Astrocyte (in vitro differentiated cells and primary cell): Measurements from ENCODE around the gene THBS1. TPM values are rescaled to one million over a fixed set of nuclear protein-coding genes. Genes with fewer than 3 reads are reported as not detected.
A peak's percentile ranks its signal among the peaks of the same experiment; 100 is the strongest.

ENCODE experiments used
- DNase-seq: peaks from one replicate; pipeline ENCODE4 v3.0.0-alpha.2; 2010; ENCODE audit warnings: low read depth
- FAIRE-seq: peaks from 2 replicates; lab custom pipeline; 2011; peaks lifted over from hg19 to GRCh38; lab: Jason Lieb, UNC
- H2AFZ ChIP-seq: 2 replicates; pipeline ENCODE4 v1.6.0; 2012; ENCODE audit warnings: low read depth, low read length, inconsistent platforms
- H3K27ac ChIP-seq: 2 replicates; pipeline ENCODE4 v1.5.1; 2011; ENCODE audit warnings: low read depth, low read length, inconsistent platforms
- H3K27me3 ChIP-seq: 2 replicates; pipeline ENCODE4 v1.6.0; 2011; ENCODE audit warnings: low read length, inconsistent platforms; ENCODE audit not compliant: insufficient read depth
- H3K36me3 ChIP-seq: 2 replicates; pipeline ENCODE4 v1.5.1; 2011; ENCODE audit warnings: low read length, inconsistent platforms; ENCODE audit not compliant: insufficient read depth
- H3K4me1 ChIP-seq: 2 replicates; pipeline ENCODE4 v1.5.1; 2011; ENCODE audit warnings: low read length, inconsistent platforms; ENCODE audit not compliant: insufficient read depth
- H3K4me2 ChIP-seq: 2 replicates; pipeline ENCODE4 v1.6.0; 2012; ENCODE audit warnings: low read length, inconsistent platforms
- H3K4me3 ChIP-seq: 2 replicates; pipeline ENCODE4 v1.5.1; 2011; ENCODE audit warnings: low read depth, mild to moderate bottlenecking, low read length, inconsistent platforms; ENCODE audit not compliant: insufficient read depth
- H3K79me2 ChIP-seq: 2 replicates; pipeline ENCODE4 v1.6.0; 2012; ENCODE audit warnings: mild to moderate bottlenecking, low read length, inconsistent platforms; ENCODE audit not compliant: insufficient read depth
- H3K9ac ChIP-seq: 2 replicates; pipeline ENCODE4 v1.6.0; 2012; ENCODE audit warnings: mild to moderate bottlenecking, low read length, inconsistent platforms
- H3K9me3 ChIP-seq: 2 replicates; pipeline ENCODE4 v1.5.1; 2012; ENCODE audit warnings: low read depth, mild to moderate bottlenecking, low read length, inconsistent platforms; ENCODE audit not compliant: insufficient read depth
- H4K20me1 ChIP-seq: 2 replicates; pipeline ENCODE4 v1.6.0; 2012; ENCODE audit warnings: low read length, inconsistent platforms; ENCODE audit not compliant: insufficient read depth
- H3K27ac Mint-ChIP-seq: one replicate; pipeline ENCODE4 v1.8.0; 2021; ENCODE audit warnings: mild to moderate bottlenecking, mixed read lengths; ENCODE audit not compliant: unreplicated experiment
- H3K27me3 Mint-ChIP-seq: one replicate; pipeline ENCODE4 v1.8.0; 2021; ENCODE audit warnings: low read depth, mixed read lengths; ENCODE audit not compliant: unreplicated experiment
- H3K36me3 Mint-ChIP-seq: one replicate; pipeline ENCODE4 v1.8.0; 2021; ENCODE audit warnings: low read depth, mixed read lengths; ENCODE audit not compliant: unreplicated experiment
- H3K4me1 Mint-ChIP-seq: one replicate; pipeline ENCODE4 v1.8.0; 2021; ENCODE audit warnings: low read depth, mixed read lengths; ENCODE audit not compliant: unreplicated experiment
- H3K4me3 Mint-ChIP-seq: one replicate; pipeline ENCODE4 v1.8.0; 2021; ENCODE audit warnings: mild to moderate bottlenecking, moderate library complexity, mixed read lengths; ENCODE audit not compliant: unreplicated experiment
- H3K9me3 Mint-ChIP-seq: one replicate; pipeline ENCODE4 v1.8.0; 2021; ENCODE audit warnings: mild to moderate bottlenecking, mixed read lengths; ENCODE audit not compliant: unreplicated experiment
- CTCF ChIP-seq: IDR thresholded peaks from 2 replicates; pipeline ENCODE4 v1.5.1; 2011; ENCODE audit warnings: low read depth, mild to moderate bottlenecking, inconsistent platforms, low read length, moderate library complexity; ENCODE audit not compliant: insufficient read depth
- EZH2 ChIP-seq: IDR thresholded peaks from 2 replicates; pipeline ENCODE4 v1.6.1; 2012; ENCODE audit warnings: mild to moderate bottlenecking, low read length, inconsistent platforms; ENCODE audit not compliant: insufficient read depth
- total RNA-seq: library from RNA; stranded (reverse); gene quantifications from 2 replicates; pipeline ENCODE4 v1.2.1, GENCODE V29; 2021

The THBS1 gene
- total RNA-seq, 1 donor from 2014 or later: 720 TPM

DNA sequence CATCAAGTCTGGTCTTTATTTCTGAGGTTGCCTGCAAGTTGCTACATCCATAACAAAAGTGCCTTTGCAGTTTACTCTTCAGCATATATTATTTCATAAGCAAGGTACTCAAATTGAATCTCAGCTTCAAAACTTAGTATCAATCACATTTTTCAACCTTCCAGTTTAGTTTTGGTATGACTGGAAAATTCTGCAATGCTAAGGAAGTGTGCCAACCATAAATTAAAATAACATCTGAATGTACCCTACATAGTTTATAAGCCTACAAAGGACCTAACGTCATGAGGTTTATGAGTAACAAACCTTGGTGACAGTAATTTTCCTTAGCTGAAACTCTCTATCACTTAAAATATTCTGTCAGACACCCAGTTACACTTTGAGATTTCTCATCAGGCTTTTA is 62.8 kb downstream of the THBS1 start:
- peaks cover 13% of the 10 kb centered on the region for H3K4me1 Mint-ChIP-seq

GRCh38 chr15:39644136-39644535 is 63.3 kb downstream of the THBS1 start:
- Histone ChIP-seq H3K9ac (no peak overlapping the region), H3K36me3 (no peaks in the 10 kb centered on the region), H3K9me3 (no peaks in the 10 kb centered on the region), H3K27me3 (no peaks in the 10 kb centered on the region), H3K4me2 (no peak overlapping the region), H3K79me2 (no peaks in the 10 kb centered on the region), H3K4me3 (no peak overlapping the region), H4K20me1 (no peaks in the 10 kb centered on the region), H3K27ac (no peak overlapping the region), H3K4me1 (peaks cover 17% of the 10 kb centered on the region), H2AFZ (no peak overlapping the region)
- TF ChIP-seq CTCF: no peak
- no peak for TF ChIP-seq EZH2
- H3K9me3 Mint-ChIP-seq: peaks cover 5% of the 10 kb centered on the region
- H3K36me3 Mint-ChIP-seq: no peaks in the 10 kb centered on the region
- FAIRE-seq (no peak), DNase-seq (no peak)
- peaks cover 13% of the 10 kb centered on the region for H3K4me1 Mint-ChIP-seq
- no peak overlapping the region for H3K4me3 Mint-ChIP-seq
- H3K27me3 Mint-ChIP-seq: no peaks in the 10 kb centered on the region
- no peak overlapping the region for H3K27ac Mint-ChIP-seq

More for the DNA sequence above, 62.8 kb downstream of the THBS1 start:
- no peak overlapping the region for H3K27ac Mint-ChIP-seq
- peaks cover 17% of the 10 kb centered on the region for H3K4me1 ChIP-seq
- no peaks in the 10 kb centered on the region for H3K9me3 ChIP-seq
- no peaks in the 10 kb centered on the region for H4K20me1 ChIP-seq
- peaks cover 5% of the 10 kb centered on the region for H3K9me3 Mint-ChIP-seq
- H3K27ac ChIP-seq: no peak overlapping the region
- H3K79me2 ChIP-seq: no peaks in the 10 kb centered on the region
- H3K36me3 ChIP-seq: no peaks in the 10 kb centered on the region
- TF ChIP-seq EZH2: no peak
- no peak for TF ChIP-seq CTCF
- DNase-seq (no peak), FAIRE-seq (peak; percentile 50)
- no peak overlapping the region for H3K4me3 Mint-ChIP-seq
- no peaks in the 10 kb centered on the region for H3K27me3 Mint-ChIP-seq
- H3K4me2 ChIP-seq: no peak overlapping the region
- no peak overlapping the region for H2AFZ ChIP-seq
- no peak overlapping the region for H3K4me3 ChIP-seq
- H3K27me3 ChIP-seq: no peaks in the 10 kb centered on the region
- no peak overlapping the region for H3K9ac ChIP-seq
- no peaks in the 10 kb centered on the region for H3K36me3 Mint-ChIP-seq

GRCh38 chr15:39645138-39645975 is 64.5 kb downstream of the THBS1 start:
- Histone ChIP-seq H3K27me3 (no peaks in the 10 kb centered on the region), H4K20me1 (no peaks in the 10 kb centered on the region), H3K79me2 (no peaks in the 10 kb centered on the region), H3K4me1 (peaks cover 17% of the 10 kb centered on the region), H3K4me2 (no peak overlapping the region), H2AFZ (no peak overlapping the region), H3K4me3 (no peak overlapping the region), H3K9ac (no peak overlapping the region), H3K9me3 (no peaks in the 10 kb centered on the region), H3K36me3 (no peaks in the 10 kb centered on the region), H3K27ac (no peak overlapping the region)
- Mint-ChIP-seq H3K4me1 (peaks cover 13% of the 10 kb centered on the region), H3K9me3 (peaks cover 5% of the 10 kb centered on the region), H3K4me3 (no peak overlapping the region), H3K27ac (no peak overlapping the region), H3K36me3 (no peaks in the 10 kb centered on the region), H3K27me3 (no peaks in the 10 kb centered on the region)
- TF ChIP-seq CTCF: no peak
- no peak for TF ChIP-seq EZH2
- FAIRE-seq (no peak), DNase-seq (no peak)
